K562 (cell line): ENCODE results near the gene EMILIN1. TPM values are rescaled to one million over a fixed set of nuclear protein-coding genes. Genes with fewer than 3 reads are reported as not detected.

ENCODE experiments used
- CBX8 ChIP-seq: fragments of 200-600 bp; sonication (generic); IDR thresholded peaks from 2 replicates; pipeline ENCODE4 v1.6.1; 2012; ENCODE audit warnings: borderline replicate concordance, mixed run types, low read depth, mild to moderate bottlenecking, moderate library complexity, mixed read lengths, low read length, control low read depth, inconsistent platforms; ENCODE audit not compliant: poor library complexity, severe bottlenecking; ENCODE audit errors: extremely low read depth
- DPF2 ChIP-seq: fragments of 450-650 bp; IDR thresholded peaks from 2 replicates; pipeline ENCODE4 v1.6.1; 2016
- E2F3 ChIP-seq: fragments of 250-450 bp; sonication (Bioruptor Pico); IDR thresholded peaks from 2 replicates; pipeline ENCODE4 v1.4.0; 2020; ENCODE audit warnings: mild to moderate bottlenecking
- GTF3C2 ChIP-seq: IDR thresholded peaks from 3 replicates; pipeline ENCODE4 v1.6.1; 2011; ENCODE audit warnings: borderline replicate concordance, mild to moderate bottlenecking, moderate library complexity; ENCODE audit not compliant: insufficient read length; ENCODE audit errors: extremely low read depth
- OTX1 ChIP-seq: fragments of 450-650 bp; formaldehyde crosslinking; IDR thresholded peaks from 2 replicates; pipeline ENCODE4 v1.4.0; 2022; ENCODE audit warnings: mild to moderate bottlenecking
- PBX2 ChIP-seq, 2 experiments: IDR thresholded peaks in 1 of 2; conservative IDR thresholded peaks in 1 of 2; 2 replicates each; pipeline ENCODE4 v1.6.1; 2016; ENCODE audit warnings: low read depth in 2 of 2, mild to moderate bottlenecking in 1 of 2, missing compliant biosample characterization in 1 of 2, missing genetic modification characterization in 1 of 2, moderate library complexity in 1 of 2
- PHF20 ChIP-seq: fragments of 450-650 bp; IDR thresholded peaks from 2 replicates; pipeline ENCODE4 v1.6.1; 2018; ENCODE audit not compliant: partially characterized antibody
- SP2 ChIP-seq: IDR thresholded peaks from 2 replicates; pipeline ENCODE4 v1.6.1; 2011; ENCODE audit warnings: mild to moderate bottlenecking, low read depth, low read length, moderate library complexity; ENCODE audit not compliant: poor library complexity, severe bottlenecking; ENCODE audit errors: extremely low read depth
- STAG1 ChIP-seq: sonication (generic); formaldehyde crosslinking; IDR thresholded peaks from 2 replicates; pipeline ENCODE4 v1.5.0; 2020; ENCODE audit warnings: missing genetic modification reagents, borderline replicate concordance
- ZNF12 ChIP-seq: sonication (generic); formaldehyde crosslinking; IDR thresholded peaks from 2 replicates; pipeline ENCODE4 v1.4.0; 2020; ENCODE audit warnings: mild to moderate bottlenecking, missing genetic modification reagents
- ZNF134 ChIP-seq: fragments of 250-450 bp; sonication (Bioruptor Pico); conservative IDR thresholded peaks from 2 replicates; pipeline ENCODE4 v1.4.0; 2020
- ZNF512 ChIP-seq: IDR thresholded peaks from 2 replicates; pipeline ENCODE4 v1.6.1; 2016; ENCODE audit warnings: missing genetic modification characterization, missing compliant biosample characterization
- polyA plus RNA-seq, 8 experiments: library from polyadenylated mRNA; depleted of rRNA in 4 of 8; stranded (reverse) in 5 of 8; unstranded in 3 of 8; fragments of >200 nt; fragmentation: Nextera tagmentation in 2 of 8; fragmentation: Illumina TruSeq in 1 of 8; extraction: Ambion mirVana in 2 of 8; extraction: Trizol in 1 of 8; gene quantifications; 2 replicates each; pipeline versions ENCODE4 v1.2.1 to v1.2.3, GENCODE V29; 2011 to 2014; ENCODE audit warnings: inconsistent platforms in 1 of 8, missing spikeins in 1 of 8
- total RNA-seq, 7 experiments: library from RNA; depleted of rRNA in 6 of 7; stranded (reverse); fragments of >200 nt in 6 of 7; fragmentation: Illumina TruSeq in 2 of 7; extraction: Trizol in 2 of 7; gene quantifications; 2 replicates each; pipeline versions ENCODE4 v1.2.1 to v1.2.3, GENCODE V29; 2011 to 2021; ENCODE audit warnings: low replicate concordance in 1 of 7
- TF ChIP-seq, protein P1 (sequence below): fragments of 250-450 bp; sonication (Bioruptor Pico); IDR thresholded peaks from 2 replicates; pipeline ENCODE4 v1.4.0; 2020; ENCODE audit warnings: mild to moderate bottlenecking, moderate library complexity, borderline replicate concordance
- TF ChIP-seq, protein P2 (sequence below): fragments of 450-650 bp; formaldehyde crosslinking; IDR thresholded peaks from 2 replicates; pipeline ENCODE4 v1.4.0; 2020; ENCODE audit warnings: mild to moderate bottlenecking, moderate library complexity

The EMILIN1 gene
- total and polyA plus RNA-seq, 9 of the 15 experiments (the other 6 are each of a cell fraction or from before 2014, with no cell fraction given): 0.04 to 2.7 (median 0.54) TPM; not detected in 2

GRCh38 chr2:27051902-27052645 is 26.3 kb upstream of the EMILIN1 start (continued):
- TF ChIP-seq, protein P1, sequence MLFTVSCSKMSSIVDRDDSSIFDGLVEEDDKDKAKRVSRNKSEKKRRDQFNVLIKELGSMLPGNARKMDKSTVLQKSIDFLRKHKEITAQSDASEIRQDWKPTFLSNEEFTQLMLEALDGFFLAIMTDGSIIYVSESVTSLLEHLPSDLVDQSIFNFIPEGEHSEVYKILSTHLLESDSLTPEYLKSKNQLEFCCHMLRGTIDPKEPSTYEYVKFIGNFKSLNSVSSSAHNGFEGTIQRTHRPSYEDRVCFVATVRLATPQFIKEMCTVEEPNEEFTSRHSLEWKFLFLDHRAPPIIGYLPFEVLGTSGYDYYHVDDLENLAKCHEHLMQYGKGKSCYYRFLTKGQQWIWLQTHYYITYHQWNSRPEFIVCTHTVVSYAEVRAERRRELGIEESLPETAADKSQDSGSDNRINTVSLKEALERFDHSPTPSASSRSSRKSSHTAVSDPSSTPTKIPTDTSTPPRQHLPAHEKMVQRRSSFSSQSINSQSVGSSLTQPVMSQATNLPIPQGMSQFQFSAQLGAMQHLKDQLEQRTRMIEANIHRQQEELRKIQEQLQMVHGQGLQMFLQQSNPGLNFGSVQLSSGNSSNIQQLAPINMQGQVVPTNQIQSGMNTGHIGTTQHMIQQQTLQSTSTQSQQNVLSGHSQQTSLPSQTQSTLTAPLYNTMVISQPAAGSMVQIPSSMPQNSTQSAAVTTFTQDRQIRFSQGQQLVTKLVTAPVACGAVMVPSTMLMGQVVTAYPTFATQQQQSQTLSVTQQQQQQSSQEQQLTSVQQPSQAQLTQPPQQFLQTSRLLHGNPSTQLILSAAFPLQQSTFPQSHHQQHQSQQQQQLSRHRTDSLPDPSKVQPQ (CRISPR knock-in tag): no peak
- TF ChIP-seq DPF2 (no peak), PBX2 (CRISPR knock-in tag; IDR thresholded peaks at IDR 0.05; ENCODE audit: low read depth) (no peak), PBX2 (tag; conservative IDR thresholded peaks at IDR 0.05; ENCODE audit: low read depth) (no peak), STAG1 (no peak), ZNF512 (tag) (no peak), CBX8 (no peak), OTX1 (CRISPR knock-in tag) (0 out of 2 replicates have a peak, but pooled peaks have one; percentile 58), E2F3 (CRISPR knock-in tag) (0 out of 2 replicates have a peak, but pooled peaks have one; percentile 41), PHF20 (no peak), SP2 (no peak), ZNF12 (CRISPR knock-in tag) (no peak), GTF3C2 (no peak), ZNF134 (CRISPR knock-in tag) (no peak)
- TF ChIP-seq, protein P2, sequence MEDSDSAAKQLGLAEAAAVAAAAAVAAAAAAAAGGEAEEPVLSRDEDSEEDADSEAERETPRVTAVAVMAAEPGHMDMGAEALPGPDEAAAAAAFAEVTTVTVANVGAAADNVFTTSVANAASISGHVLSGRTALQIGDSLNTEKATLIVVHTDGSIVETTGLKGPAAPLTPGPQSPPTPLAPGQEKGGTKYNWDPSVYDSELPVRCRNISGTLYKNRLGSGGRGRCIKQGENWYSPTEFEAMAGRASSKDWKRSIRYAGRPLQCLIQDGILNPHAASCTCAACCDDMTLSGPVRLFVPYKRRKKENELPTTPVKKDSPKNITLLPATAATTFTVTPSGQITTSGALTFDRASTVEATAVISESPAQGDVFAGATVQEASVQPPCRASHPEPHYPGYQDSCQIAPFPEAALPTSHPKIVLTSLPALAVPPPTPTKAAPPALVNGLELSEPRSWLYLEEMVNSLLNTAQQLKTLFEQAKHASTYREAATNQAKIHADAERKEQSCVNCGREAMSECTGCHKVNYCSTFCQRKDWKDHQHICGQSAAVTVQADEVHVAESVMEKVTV (CRISPR knock-in tag): no peak
